WTC11 (cell line): Measurements from ENCODE around the gene TDRD1.

ENCODE experiments used
- CBFB ChIP-seq: sonication (generic); formaldehyde crosslinking; IDR thresholded peaks from 2 replicates; pipeline ENCODE4 v1.8.1; 2022; ENCODE audit warnings: mild to moderate bottlenecking, low read depth, missing genetic modification reagents
- CREB1 ChIP-seq: sonication (generic); formaldehyde crosslinking; IDR thresholded peaks from 2 replicates; pipeline ENCODE4 v1.8.0; 2023; ENCODE audit warnings: mild to moderate bottlenecking, missing genetic modification reagents
- CREM ChIP-seq: sonication (generic); formaldehyde crosslinking; IDR thresholded peaks from 2 replicates; pipeline ENCODE4 v1.8.1; 2022; ENCODE audit warnings: mild to moderate bottlenecking, missing genetic modification reagents, moderate library complexity
- ETV6 ChIP-seq: sonication (generic); formaldehyde crosslinking; IDR thresholded peaks from 2 replicates; pipeline ENCODE4 v1.8.1; 2022; ENCODE audit warnings: mild to moderate bottlenecking, missing genetic modification reagents
- KAT7 ChIP-seq: sonication (generic); formaldehyde crosslinking; IDR thresholded peaks from 2 replicates; pipeline ENCODE4 v1.8.1; 2023; ENCODE audit warnings: missing genetic modification reagents, mild to moderate bottlenecking, borderline replicate concordance
- NR1H2 ChIP-seq: sonication (generic); formaldehyde crosslinking; IDR thresholded peaks from 2 replicates; pipeline ENCODE4 v1.9.0; 2021; ENCODE audit warnings: mild to moderate bottlenecking, moderate library complexity, missing genetic modification reagents
- SP1 ChIP-seq: sonication (generic); formaldehyde crosslinking; conservative IDR thresholded peaks from 2 replicates; pipeline ENCODE4 v1.8.1; 2022; ENCODE audit warnings: missing genetic modification reagents
- TEAD4 ChIP-seq: sonication (generic); formaldehyde crosslinking; IDR thresholded peaks from 2 replicates; pipeline ENCODE4 v1.8.0; 2022; ENCODE audit warnings: mild to moderate bottlenecking, missing genetic modification reagents
- TF ChIP-seq, protein P1 (sequence below): fragments of 200-600 bp; IDR thresholded peaks from 2 replicates; pipeline ENCODE4 v1.8.0; 2022; ENCODE audit warnings: antibody characterized with exemption
- TF ChIP-seq, protein P2 (sequence below): sonication (generic); formaldehyde crosslinking; IDR thresholded peaks from 2 replicates; pipeline ENCODE4 v1.8.0; 2022; ENCODE audit warnings: mild to moderate bottlenecking, missing genetic modification reagents
- TF ChIP-seq, protein P3 (sequence below): sonication (generic); formaldehyde crosslinking; IDR thresholded peaks from 2 replicates; pipeline ENCODE4 v1.8.0; 2023; ENCODE audit warnings: mild to moderate bottlenecking, missing genetic modification reagents
- TF ChIP-seq, protein P4 (sequence below): sonication (generic); formaldehyde crosslinking; IDR thresholded peaks from 2 replicates; pipeline ENCODE4 v1.8.1; 2023; ENCODE audit warnings: mild to moderate bottlenecking, missing genetic modification reagents, moderate library complexity
- TF ChIP-seq, protein P5 (sequence below): sonication (generic); formaldehyde crosslinking; conservative IDR thresholded peaks from 2 replicates; pipeline ENCODE4 v1.8.1; 2022; ENCODE audit warnings: mild to moderate bottlenecking, missing genetic modification reagents
- TF ChIP-seq, protein P6 (sequence below): sonication (generic); formaldehyde crosslinking; IDR thresholded peaks from 2 replicates; pipeline ENCODE4 v1.8.1; 2023; ENCODE audit warnings: mild to moderate bottlenecking, missing genetic modification reagents

DNA sequence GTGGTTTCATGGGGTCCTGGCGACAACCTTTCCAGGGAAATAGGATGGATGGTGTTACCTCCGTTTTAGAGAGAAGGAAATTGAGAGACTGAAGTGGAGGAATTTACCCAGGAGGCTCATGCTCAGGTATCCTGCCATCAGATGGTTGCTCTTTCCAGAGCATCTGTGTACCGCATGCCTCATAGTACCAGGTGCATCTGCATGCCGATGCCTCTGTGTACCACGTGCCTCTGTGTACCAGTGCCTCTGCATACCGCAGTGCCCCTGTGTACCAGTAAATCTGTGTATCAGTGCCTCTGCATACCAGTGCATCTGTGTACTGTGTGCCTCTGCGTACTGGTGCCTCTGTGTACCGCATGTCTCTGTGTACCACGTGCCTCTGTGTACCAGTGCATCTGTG, 63.1 kb downstream of the TDRD1 start:
- TF ChIP-seq, protein P1, sequence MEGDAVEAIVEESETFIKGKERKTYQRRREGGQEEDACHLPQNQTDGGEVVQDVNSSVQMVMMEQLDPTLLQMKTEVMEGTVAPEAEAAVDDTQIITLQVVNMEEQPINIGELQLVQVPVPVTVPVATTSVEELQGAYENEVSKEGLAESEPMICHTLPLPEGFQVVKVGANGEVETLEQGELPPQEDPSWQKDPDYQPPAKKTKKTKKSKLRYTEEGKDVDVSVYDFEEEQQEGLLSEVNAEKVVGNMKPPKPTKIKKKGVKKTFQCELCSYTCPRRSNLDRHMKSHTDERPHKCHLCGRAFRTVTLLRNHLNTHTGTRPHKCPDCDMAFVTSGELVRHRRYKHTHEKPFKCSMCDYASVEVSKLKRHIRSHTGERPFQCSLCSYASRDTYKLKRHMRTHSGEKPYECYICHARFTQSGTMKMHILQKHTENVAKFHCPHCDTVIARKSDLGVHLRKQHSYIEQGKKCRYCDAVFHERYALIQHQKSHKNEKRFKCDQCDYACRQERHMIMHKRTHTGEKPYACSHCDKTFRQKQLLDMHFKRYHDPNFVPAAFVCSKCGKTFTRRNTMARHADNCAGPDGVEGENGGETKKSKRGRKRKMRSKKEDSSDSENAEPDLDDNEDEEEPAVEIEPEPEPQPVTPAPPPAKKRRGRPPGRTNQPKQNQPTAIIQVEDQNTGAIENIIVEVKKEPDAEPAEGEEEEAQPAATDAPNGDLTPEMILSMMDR, result no peak
- TF ChIP-seq CREB1 (CRISPR knock-in tag), result no peak
- no peak for TF ChIP-seq SP1 (CRISPR knock-in tag)
- no peak for TF ChIP-seq TEAD4 (CRISPR knock-in tag)
- TF ChIP-seq, protein P2, sequence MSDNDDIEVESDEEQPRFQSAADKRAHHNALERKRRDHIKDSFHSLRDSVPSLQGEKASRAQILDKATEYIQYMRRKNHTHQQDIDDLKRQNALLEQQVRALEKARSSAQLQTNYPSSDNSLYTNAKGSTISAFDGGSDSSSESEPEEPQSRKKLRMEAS, result no peak
- no peak for TF ChIP-seq CREM
- TF ChIP-seq, protein P3, sequence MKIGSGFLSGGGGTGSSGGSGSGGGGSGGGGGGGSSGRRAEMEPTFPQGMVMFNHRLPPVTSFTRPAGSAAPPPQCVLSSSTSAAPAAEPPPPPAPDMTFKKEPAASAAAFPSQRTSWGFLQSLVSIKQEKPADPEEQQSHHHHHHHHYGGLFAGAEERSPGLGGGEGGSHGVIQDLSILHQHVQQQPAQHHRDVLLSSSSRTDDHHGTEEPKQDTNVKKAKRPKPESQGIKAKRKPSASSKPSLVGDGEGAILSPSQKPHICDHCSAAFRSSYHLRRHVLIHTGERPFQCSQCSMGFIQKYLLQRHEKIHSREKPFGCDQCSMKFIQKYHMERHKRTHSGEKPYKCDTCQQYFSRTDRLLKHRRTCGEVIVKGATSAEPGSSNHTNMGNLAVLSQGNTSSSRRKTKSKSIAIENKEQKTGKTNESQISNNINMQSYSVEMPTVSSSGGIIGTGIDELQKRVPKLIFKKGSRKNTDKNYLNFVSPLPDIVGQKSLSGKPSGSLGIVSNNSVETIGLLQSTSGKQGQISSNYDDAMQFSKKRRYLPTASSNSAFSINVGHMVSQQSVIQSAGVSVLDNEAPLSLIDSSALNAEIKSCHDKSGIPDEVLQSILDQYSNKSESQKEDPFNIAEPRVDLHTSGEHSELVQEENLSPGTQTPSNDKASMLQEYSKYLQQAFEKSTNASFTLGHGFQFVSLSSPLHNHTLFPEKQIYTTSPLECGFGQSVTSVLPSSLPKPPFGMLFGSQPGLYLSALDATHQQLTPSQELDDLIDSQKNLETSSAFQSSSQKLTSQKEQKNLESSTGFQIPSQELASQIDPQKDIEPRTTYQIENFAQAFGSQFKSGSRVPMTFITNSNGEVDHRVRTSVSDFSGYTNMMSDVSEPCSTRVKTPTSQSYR (CRISPR knock-in tag), result no peak
- TF ChIP-seq, protein P4, sequence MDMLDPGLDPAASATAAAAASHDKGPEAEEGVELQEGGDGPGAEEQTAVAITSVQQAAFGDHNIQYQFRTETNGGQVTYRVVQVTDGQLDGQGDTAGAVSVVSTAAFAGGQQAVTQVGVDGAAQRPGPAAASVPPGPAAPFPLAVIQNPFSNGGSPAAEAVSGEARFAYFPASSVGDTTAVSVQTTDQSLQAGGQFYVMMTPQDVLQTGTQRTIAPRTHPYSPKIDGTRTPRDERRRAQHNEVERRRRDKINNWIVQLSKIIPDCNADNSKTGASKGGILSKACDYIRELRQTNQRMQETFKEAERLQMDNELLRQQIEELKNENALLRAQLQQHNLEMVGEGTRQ, result no peak
- no peak for TF ChIP-seq CBFB (CRISPR knock-in tag)
- TF ChIP-seq, protein P5, sequence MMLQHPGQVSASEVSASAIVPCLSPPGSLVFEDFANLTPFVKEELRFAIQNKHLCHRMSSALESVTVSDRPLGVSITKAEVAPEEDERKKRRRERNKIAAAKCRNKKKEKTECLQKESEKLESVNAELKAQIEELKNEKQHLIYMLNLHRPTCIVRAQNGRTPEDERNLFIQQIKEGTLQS (CRISPR knock-in tag), result no peak
- TF ChIP-seq ETV6, result no peak
- no peak for TF ChIP-seq KAT7
- TF ChIP-seq, protein P6, sequence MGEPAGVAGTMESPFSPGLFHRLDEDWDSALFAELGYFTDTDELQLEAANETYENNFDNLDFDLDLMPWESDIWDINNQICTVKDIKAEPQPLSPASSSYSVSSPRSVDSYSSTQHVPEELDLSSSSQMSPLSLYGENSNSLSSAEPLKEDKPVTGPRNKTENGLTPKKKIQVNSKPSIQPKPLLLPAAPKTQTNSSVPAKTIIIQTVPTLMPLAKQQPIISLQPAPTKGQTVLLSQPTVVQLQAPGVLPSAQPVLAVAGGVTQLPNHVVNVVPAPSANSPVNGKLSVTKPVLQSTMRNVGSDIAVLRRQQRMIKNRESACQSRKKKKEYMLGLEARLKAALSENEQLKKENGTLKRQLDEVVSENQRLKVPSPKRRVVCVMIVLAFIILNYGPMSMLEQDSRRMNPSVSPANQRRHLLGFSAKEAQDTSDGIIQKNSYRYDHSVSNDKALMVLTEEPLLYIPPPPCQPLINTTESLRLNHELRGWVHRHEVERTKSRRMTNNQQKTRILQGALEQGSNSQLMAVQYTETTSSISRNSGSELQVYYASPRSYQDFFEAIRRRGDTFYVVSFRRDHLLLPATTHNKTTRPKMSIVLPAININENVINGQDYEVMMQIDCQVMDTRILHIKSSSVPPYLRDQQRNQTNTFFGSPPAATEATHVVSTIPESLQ (CRISPR knock-in tag), result no peak
- TF ChIP-seq NR1H2 (CRISPR knock-in tag), result no peak
